ENCODE results near the gene RHD.
"Not testable (repeated sequence)": the region's sequence is repeated elsewhere in the genome, so short reads cannot be mapped to it uniquely, and the experiment has no call there.

Gene RHD

GRCh38 chr1:25360596-25361581 lies 88.6 kb downstream of the RHD start:
- no peak for DNase-seq

GRCh38 chr1:25361901-25362300 lies 89.6 kb downstream of the RHD start:
- DNase-seq, result no peak

GRCh38 chr1:25362634-25363559 lies 90.6 kb downstream of the RHD start:
- DNase-seq, result not testable (repeated sequence)

GRCh38 chr1:25369241-25369640 lies 96.9 kb downstream of the RHD start:
- DNase-seq, result no peak

- not testable (repeated sequence) for DNase-seq
Observed at GRCh38 chr1:25369691-25370271, 97.5 kb downstream of the RHD start.

GRCh38 chr1:25371757-25372156 lies 99.4 kb downstream of the RHD start:
- not testable (repeated sequence) for DNase-seq

- not testable (repeated sequence) for DNase-seq
Observed at GRCh38 chr1:25378367-25378766, 106.1 kb downstream of the RHD start.
